Retina (tissue), 1 donor: Measurements from ENCODE around the gene CRX.
"Not testable (repeated sequence)": the region's sequence is repeated elsewhere in the genome, so short reads cannot be mapped to it uniquely, and the experiment has no call there.

Experiments
- DNase-seq: peaks from one replicate; pipeline ENCODE4 v3.0.0-alpha.2; 2016

The CRX gene

GRCh38 chr19:47804451-47804850, 17.3 kb upstream of the CRX start, which contains the start of gene TPRX1:
Gene TPRX1, minus strand, starts transcription at chr19:47804551. Its CDS starts 12 bp downstream, at chr19:47804539.
- DNase-seq = not testable (repeated sequence)

- no peak for DNase-seq
These were observed 16.4 kb upstream of the CRX start for GRCh38 chr19:47805313-47805712.

DNA sequence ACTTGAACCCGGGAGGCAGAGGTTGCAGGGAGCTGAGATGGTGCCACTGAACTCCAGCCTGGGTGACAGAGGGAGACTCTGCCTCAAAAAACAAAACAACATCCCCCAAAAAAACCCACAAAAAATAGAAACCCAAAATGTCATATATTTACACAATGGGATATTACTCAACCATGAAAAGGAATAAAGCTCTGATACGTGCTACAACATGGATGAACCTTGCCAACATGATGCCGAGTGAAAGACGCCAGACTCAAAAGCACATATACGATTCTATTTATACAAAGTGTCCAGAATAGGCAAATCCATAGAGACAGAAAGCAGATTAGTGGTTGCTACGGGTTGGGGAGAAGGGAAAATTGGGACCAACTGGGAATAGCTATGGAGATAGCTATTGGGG, 15.3 kb upstream of the CRX start:
- DNase-seq = no peak

DNA sequence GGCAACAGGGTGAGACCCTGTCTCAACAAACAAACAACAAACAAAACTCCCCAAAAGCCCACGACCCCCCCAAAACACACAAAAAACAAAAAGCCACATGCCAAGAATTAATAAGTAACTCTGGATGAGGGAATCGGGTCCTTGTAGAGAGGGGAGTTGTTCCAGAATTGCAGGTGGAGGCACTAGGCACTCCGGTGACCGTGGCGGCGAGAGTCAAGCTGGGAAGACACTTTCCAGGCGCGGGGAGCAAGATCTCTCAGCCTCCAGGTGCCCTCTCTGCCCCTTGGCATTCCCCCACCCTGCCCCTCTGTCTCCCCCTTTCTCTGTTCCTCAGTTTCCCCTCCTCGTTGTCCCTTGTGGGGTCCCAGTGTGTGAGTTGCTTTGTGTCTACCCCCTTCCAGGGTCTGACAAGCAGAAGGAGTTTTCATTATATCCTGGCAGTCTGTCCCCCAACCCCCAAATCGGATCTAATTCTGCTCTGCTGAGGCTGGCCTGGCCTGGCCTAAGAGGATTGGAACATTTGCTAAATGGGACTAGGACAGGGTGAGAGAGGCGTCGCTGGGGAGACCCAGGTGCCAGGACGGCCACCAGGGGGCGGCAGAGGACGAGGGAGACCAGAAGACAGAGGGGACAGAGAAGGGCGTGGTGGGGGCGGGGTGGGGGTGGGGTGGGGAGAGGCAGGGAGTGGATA, 8.3 kb upstream of the CRX start:
- DNase-seq = peak; percentile 79

DNA sequence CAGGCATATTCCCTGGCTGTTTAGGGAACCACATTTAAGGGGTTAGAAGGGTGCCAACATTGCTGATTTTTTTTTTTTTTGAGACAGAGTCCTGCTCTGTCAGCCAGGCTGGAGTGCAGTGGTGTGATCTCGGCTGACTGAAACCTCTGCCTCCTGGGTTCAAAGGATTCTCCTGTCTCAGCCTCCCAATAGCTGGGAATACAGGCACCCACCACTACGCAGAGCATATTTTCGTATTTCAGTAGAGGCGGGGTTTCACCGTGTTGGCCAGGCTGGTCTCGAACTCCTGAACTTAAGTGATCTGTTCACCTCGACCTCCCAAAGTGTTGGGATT, 7.8 kb upstream of the CRX start:
- DNase-seq = no peak

- DNase-seq = not testable (repeated sequence)
These were observed 5.5 kb upstream of the CRX start for GRCh38 chr19:47816270-47816669.

DNA sequence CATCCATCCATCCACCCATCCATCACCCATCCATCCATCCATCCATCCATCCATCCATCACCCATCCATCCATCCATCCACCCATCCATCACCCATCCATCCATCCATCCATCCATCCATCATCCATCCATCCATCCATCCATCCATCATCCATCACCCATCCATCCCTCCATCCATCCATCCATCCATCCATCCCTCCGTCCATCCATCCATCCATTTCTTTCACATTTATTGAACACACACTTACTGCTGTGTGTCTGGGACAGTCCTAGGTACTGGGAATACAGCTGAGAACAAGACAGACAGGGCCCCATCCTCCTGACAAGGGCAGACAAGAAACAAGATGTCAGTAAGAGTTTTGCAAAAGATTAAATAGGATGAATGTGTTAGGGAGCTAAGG, 3.5 kb upstream of the CRX start:
- not testable (repeated sequence) for DNase-seq

DNA sequence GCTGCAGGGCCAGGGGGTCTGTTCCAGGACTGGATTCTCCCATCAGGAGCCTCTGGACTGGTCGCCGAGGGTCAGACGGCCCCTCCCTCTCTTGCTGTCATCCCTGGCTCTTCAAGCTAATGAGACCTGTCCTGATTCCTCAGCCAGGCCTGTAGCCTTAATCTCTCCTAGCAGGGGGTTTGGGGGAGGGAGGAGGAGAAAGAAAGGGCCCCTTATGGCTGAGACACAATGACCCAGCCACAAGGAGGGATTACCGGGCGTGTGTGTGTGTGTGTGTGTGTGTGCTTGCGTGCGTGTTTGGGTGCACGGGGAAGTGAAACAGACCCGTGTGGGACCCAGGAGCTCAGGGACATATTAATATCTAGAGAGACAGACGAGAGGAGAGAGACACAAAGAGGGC, 1.9 kb upstream of the CRX start:
- DNase-seq = peak; percentile 81

DNA sequence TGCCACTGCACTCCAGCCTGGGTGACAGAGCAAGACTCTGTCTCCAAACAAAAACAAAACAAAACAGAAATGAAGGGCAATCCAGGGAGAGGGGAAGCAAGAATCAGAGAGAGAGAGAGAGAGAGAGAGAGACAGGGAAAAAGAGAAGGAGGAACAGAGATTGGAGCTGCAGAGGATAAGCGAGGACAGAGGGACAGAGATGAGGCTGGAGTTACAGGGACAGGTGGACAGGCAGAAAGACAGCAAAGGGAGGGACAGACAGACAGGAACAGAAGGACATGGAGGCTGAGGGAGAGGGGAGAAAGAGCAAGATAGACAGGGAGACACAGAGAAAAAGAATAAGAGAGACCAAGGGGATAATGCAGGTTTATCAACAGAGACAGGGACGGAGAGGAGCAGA, 1.3 kb upstream of the CRX start:
- no peak for DNase-seq

GRCh38 chr19:47824396-47824795, 2.7 kb downstream of the CRX start:
- DNase-seq = no peak

- no peak for DNase-seq
These were observed 5.1 kb downstream of the CRX start for GRCh38 chr19:47826800-47827199.

DNA sequence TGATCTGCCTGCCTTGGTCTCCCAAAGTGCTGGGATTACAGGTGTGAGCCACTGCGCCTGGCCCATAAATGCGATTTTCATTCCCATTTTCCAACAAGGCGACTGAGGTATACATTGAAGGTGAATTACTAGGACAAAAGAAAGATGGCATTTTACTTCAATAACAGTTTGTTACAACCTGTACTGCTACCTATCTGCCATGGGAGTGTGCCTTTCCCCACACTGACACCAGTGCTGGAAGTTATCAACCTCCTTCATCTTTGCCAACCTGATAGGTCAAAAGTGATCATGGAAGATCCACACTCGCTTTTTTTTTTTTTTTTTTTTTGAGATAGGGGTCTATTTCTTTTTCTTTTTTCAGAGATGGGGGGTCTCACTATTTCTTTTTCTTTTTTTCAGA, 11.0 kb downstream of the CRX start:
- DNase-seq = no peak

DNA sequence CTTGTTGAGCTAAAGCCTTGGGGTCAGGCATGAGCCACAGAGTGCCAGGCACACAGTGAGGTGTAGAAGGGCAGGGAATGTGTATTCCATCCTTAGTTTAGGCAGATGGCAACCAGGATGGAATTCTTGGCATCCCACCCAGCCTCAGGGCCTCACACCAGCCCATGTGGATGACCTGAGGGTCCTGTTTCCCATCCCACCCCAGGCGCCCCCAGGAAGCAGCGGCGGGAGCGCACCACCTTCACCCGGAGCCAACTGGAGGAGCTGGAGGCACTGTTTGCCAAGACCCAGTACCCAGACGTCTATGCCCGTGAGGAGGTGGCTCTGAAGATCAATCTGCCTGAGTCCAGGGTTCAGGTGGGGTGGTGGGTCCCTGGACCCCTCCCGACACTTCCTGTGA, 14.3 kb downstream of the CRX start:
- no peak for DNase-seq

- DNase-seq = no peak
These were observed 17.7 kb downstream of the CRX start for GRCh38 chr19:47839411-47839810.

DNA sequence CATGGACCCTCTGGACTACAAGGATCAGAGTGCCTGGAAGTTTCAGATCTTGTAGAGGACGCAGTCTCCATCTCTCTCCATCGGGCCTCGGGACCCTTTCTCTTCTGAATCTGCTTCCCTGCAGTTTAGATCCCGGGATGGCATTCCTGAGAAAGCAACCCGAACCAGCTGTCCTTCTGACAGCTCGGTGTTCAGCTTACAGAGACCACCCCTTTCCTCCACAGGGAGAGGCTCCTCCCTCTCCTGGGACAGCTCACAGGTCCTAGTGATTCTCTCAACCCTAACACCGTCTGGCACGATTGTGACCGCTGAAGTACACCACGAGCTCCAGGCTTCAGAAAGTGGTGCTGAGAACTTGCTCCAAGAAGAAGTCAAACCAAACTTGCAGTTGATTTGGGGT, 18.2 kb downstream of the CRX start:
- DNase-seq = peak; percentile 27

- no peak for DNase-seq
These were observed 21.2 kb downstream of the CRX start for GRCh38 chr19:47842941-47843340.

DNA sequence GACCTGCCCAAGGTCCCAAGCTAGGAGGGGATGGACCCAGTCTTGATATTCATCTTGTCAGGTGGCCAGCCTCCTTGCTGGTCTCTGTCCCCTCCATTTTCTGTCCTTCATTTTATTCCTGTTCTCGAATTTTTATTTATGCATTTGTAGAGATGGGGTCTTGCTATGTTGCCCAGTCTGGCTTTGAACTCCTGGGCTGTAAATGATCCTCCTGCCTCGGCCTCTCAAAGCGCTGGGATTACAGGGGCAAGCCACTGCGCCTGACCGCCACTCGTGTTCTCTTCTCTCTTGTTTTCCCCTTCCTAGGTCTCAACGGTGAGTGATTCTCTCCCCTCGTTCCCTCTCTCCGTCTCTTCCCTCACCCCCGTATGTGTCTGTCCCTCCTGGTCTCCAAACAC, 26.7 kb downstream of the CRX start:
- no peak for DNase-seq

DNA sequence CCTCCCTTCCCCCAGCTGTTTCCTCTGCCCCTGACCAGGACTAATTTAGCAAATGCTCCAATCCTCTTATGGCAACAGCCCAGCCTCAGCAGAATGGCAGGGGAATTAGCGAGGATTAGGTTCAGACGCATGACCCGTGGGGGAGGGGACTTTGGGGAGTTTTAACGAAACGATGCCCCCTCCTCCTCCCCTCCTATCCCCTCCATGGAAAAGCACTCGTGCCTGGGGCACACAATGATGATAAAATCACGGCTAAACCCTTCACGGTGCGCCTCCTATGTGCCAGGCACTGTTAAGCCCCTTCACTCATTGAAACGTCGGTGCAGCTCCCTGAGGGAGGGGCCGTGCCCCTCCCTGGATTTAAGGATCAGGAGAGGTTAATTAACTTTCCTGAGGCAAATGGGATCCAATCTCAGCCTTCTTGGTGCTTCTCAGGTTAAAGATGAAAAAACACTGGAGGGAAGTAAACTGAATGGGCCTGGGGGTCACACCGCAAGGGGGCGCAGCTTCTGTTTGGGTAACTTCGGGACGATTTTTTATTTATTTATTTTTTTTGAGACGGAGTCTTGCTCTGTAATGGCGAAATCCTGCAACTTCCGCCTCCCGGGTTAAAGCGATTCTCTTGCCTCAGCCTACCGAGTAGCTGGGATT, 27.2 kb downstream of the CRX start:
- DNase-seq = peak; percentile 62

GRCh38 chr19:47853003-47853402, 31.3 kb downstream of the CRX start:
- no peak for DNase-seq

DNA sequence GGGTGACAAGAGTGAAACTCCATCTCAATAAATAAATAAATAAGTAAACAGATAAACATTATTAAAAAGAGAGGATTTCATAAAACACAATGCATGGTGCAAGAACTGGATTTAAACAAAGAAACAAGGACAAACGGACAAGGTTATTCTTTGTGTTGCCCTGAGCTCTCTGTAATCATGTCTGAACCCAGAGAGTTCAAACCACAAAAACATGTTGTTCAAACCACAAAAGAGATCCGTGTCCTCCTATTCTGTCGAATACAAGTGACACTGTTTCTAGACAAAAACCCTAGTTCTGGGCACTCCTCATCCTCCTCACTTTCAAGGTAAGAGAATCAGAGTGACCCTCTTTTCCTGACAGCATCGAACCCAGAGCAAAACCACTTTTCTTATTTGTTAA, 32.7 kb downstream of the CRX start:
- no peak for DNase-seq

- DNase-seq = not testable (repeated sequence)
These were observed 36.5 kb downstream of the CRX start for GRCh38 chr19:47858231-47858630.

- not testable (repeated sequence) for DNase-seq
These were observed 37.0 kb downstream of the CRX start, which contains the start of gene TPRX2 for GRCh38 chr19:47858646-47859285. Gene TPRX2, plus strand, starts transcription at chr19:47859235. Its CDS starts 12 bp downstream, at chr19:47859247.

DNA sequence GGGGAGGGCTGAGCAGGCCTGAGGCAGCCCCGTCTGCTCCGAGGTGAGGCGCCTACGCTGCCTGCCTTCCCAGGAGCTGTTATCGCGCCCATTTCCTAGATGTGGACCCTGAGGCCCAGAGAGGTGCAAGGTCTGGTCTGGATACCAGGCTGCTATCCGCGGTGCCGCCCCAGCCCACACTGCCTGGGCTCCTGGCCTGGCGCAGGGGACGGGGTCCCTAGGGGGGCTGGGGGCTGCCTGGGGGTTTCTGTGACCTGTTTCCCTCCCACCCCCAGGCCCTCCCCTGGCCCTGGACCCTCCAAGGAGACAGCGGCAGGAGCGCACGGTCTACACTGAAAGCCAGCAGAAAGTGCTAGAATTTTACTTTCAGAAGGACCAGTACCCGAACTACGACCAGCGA, 38.1 kb downstream of the CRX start:
- not testable (repeated sequence) for DNase-seq

GRCh38 chr19:47860602-47861297, 39.0 kb downstream of the CRX start:
- DNase-seq = no peak
